Measurements from ENCODE around the gene COL4A6. TPM values are rescaled to one million over a fixed set of nuclear protein-coding genes. Genes with fewer than 3 reads are reported as not detected.
A peak's percentile ranks its signal among the peaks of the same experiment; 100 is the strongest.
"Not testable (repeated sequence)": the region's sequence is repeated elsewhere in the genome, so short reads cannot be mapped to it uniquely, and the experiment has no call there.

COL4A6 gene
- total RNA-seq: 10 to 100 TPM; 11.5 to 39.4 TPM
- polyA plus RNA-seq (ENCODE audit: insufficient read length in 2 of 2): 10 to 100 TPM; 10.7 to 12.6 TPM
- long read RNA-seq, donor 1: 0 reads
- long read RNA-seq, donor 2: 0 reads
- long read RNA-seq, donor 3, partial matches to known transcripts: 0 of 1 reads
- long read RNA-seq, donor 3, other reads (novel, unspliced or antisense): 0 of 1 reads
- long read RNA-seq, donor 4, partial matches to known transcripts: 0 of 1 reads
- long read RNA-seq, donor 4, other reads (novel, unspliced or antisense): 0 of 1 reads

GRCh38 chrX:108438110-108438623 is at the start of gene COL4A6:
COL4A6 (minus strand) TSS chrX:108438422; CDS start chrX:108438196, 226 bp downstream.
- 23% methylated on average over 15 of the region's 16 CpGs for WGBS (ENCODE audit: insufficient coverage)
- peak in 2 of 6 donors; percentile 7 to 49 for DNase-seq (ENCODE audit: low read depth in 4 of 6, low spot score in 6 of 6)
- Histone ChIP-seq H3K4me3 (ENCODE audit: low read depth, low read length) (peak within 1 kb of the TSS; percentile 66), H3K4me1 (ENCODE audit: control insufficient read depth, insufficient read depth, low read length) (no peaks in the 10 kb centered on the region), H3K9me3 (ENCODE audit: control insufficient read depth, insufficient read depth, low read length) (no peaks in the 10 kb centered on the region), H3K27me3 (ENCODE audit: control insufficient read depth, insufficient read depth, low read length) (peaks cover 29% of the 10 kb centered on the region), H3K36me3 (ENCODE audit: control insufficient read depth, insufficient read depth, low read length) (no peaks in the 10 kb centered on the region), H3K27ac (ENCODE audit: low read depth, low read length) (peak within 1 kb of the TSS; percentile 82)

GRCh38 chrX:108485960-108486359 is 47.7 kb upstream of the COL4A6 start:
- Histone ChIP-seq H3K27ac (ENCODE audit: low read depth, low read length) (no peak overlapping the region), H3K9me3 (ENCODE audit: control insufficient read depth, insufficient read depth, low read length) (peaks cover 2% of the 10 kb centered on the region), H3K27me3 (ENCODE audit: control insufficient read depth, insufficient read depth, low read length) (no peaks in the 10 kb centered on the region), H3K4me3 (ENCODE audit: low read depth, low read length) (no peak overlapping the region), H3K4me1 (ENCODE audit: control insufficient read depth, insufficient read depth, low read length) (no peaks in the 10 kb centered on the region), H3K36me3 (ENCODE audit: control insufficient read depth, insufficient read depth, low read length) (no peaks in the 10 kb centered on the region)
- WGBS (ENCODE audit: insufficient coverage): no CpG with 5 or more reads among the region's 2 CpGs
- DNase-seq (ENCODE audit: low read depth in 4 of 6, low spot score in 6 of 6): no peak

- Histone ChIP-seq H3K27ac (ENCODE audit: low read depth, low read length) (no peak overlapping the region), H3K36me3 (ENCODE audit: control insufficient read depth, insufficient read depth, low read length) (no peaks in the 10 kb centered on the region), H3K27me3 (ENCODE audit: control insufficient read depth, insufficient read depth, low read length) (no peaks in the 10 kb centered on the region), H3K4me3 (ENCODE audit: low read depth, low read length) (no peak overlapping the region), H3K4me1 (ENCODE audit: control insufficient read depth, insufficient read depth, low read length) (no peaks in the 10 kb centered on the region), H3K9me3 (ENCODE audit: control insufficient read depth, insufficient read depth, low read length) (peaks cover 2% of the 10 kb centered on the region)
- WGBS (ENCODE audit: insufficient coverage): 76% methylated on average over 3 of the region's 3 CpGs
- no peak for DNase-seq (ENCODE audit: low read depth in 4 of 6, low spot score in 6 of 6)
Observed at GRCh38 chrX:108484251-108484650, 46.0 kb upstream of the COL4A6 start.

- not testable (repeated sequence) for DNase-seq (ENCODE audit: low read depth in 4 of 6, low spot score in 6 of 6); H3K36me3 ChIP-seq (ENCODE audit: control insufficient read depth, insufficient read depth, low read length); H3K4me3 ChIP-seq (ENCODE audit: low read depth, low read length); H3K9me3 ChIP-seq (ENCODE audit: control insufficient read depth, insufficient read depth, low read length); H3K27ac ChIP-seq (ENCODE audit: low read depth, low read length); H3K27me3 ChIP-seq (ENCODE audit: control insufficient read depth, insufficient read depth, low read length); H3K4me1 ChIP-seq (ENCODE audit: control insufficient read depth, insufficient read depth, low read length)
- 83% methylated on average over 4 of the region's 6 CpGs for WGBS (ENCODE audit: insufficient coverage)
Observed at GRCh38 chrX:108481528-108481927, 43.3 kb upstream of the COL4A6 start.

GRCh38 chrX:108473979-108474378 is 35.8 kb upstream of the COL4A6 start:
- Histone ChIP-seq H3K4me3 (ENCODE audit: low read depth, low read length) (no peak overlapping the region), H3K9me3 (ENCODE audit: control insufficient read depth, insufficient read depth, low read length) (no peaks in the 10 kb centered on the region), H3K27me3 (ENCODE audit: control insufficient read depth, insufficient read depth, low read length) (no peaks in the 10 kb centered on the region), H3K4me1 (ENCODE audit: control insufficient read depth, insufficient read depth, low read length) (no peaks in the 10 kb centered on the region), H3K27ac (ENCODE audit: low read depth, low read length) (no peak overlapping the region), H3K36me3 (ENCODE audit: control insufficient read depth, insufficient read depth, low read length) (no peaks in the 10 kb centered on the region)
- DNase-seq (ENCODE audit: low read depth in 4 of 6, low spot score in 6 of 6): no peak

- WGBS (ENCODE audit: insufficient coverage): no CpG with 5 or more reads among the region's 1 CpG
- Histone ChIP-seq H3K4me3 (ENCODE audit: low read depth, low read length) (no peak overlapping the region), H3K36me3 (ENCODE audit: control insufficient read depth, insufficient read depth, low read length) (no peaks in the 10 kb centered on the region), H3K27ac (ENCODE audit: low read depth, low read length) (no peak overlapping the region), H3K4me1 (ENCODE audit: control insufficient read depth, insufficient read depth, low read length) (no peaks in the 10 kb centered on the region), H3K27me3 (ENCODE audit: control insufficient read depth, insufficient read depth, low read length) (peaks cover 4% of the 10 kb centered on the region), H3K9me3 (ENCODE audit: control insufficient read depth, insufficient read depth, low read length) (no peaks in the 10 kb centered on the region)
- no peak for DNase-seq (ENCODE audit: low read depth in 4 of 6, low spot score in 6 of 6)
Observed at GRCh38 chrX:108468486-108468885, 30.3 kb upstream of the COL4A6 start.

- DNase-seq (ENCODE audit: low read depth in 4 of 6, low spot score in 6 of 6): no peak
- H3K36me3 ChIP-seq (ENCODE audit: control insufficient read depth, insufficient read depth, low read length): no peaks in the 10 kb centered on the region
- 38% methylated on average over 2 of the region's 3 CpGs for WGBS (ENCODE audit: insufficient coverage)
Observed at GRCh38 chrX:108464604-108465003, 26.4 kb upstream of the COL4A6 start.

GRCh38 chrX:108456971-108457477 is 18.8 kb upstream of the COL4A6 start:
- H3K27me3 ChIP-seq (ENCODE audit: control insufficient read depth, insufficient read depth, low read length): peaks cover 4% of the 10 kb centered on the region
- H3K36me3 ChIP-seq (ENCODE audit: control insufficient read depth, insufficient read depth, low read length): no peaks in the 10 kb centered on the region

More at GRCh38 chrX:108464604-108465003, 26.4 kb upstream of the COL4A6 start:
- H3K27ac ChIP-seq (ENCODE audit: low read depth, low read length): no peak overlapping the region
- H3K27me3 ChIP-seq (ENCODE audit: control insufficient read depth, insufficient read depth, low read length): peaks cover 4% of the 10 kb centered on the region
- H3K9me3 ChIP-seq (ENCODE audit: control insufficient read depth, insufficient read depth, low read length): no peaks in the 10 kb centered on the region
- no peaks in the 10 kb centered on the region for H3K4me1 ChIP-seq (ENCODE audit: control insufficient read depth, insufficient read depth, low read length)
- H3K4me3 ChIP-seq (ENCODE audit: low read depth, low read length): no peak overlapping the region

GRCh38 chrX:108453841-108454240 is 15.6 kb upstream of the COL4A6 start:
- Histone ChIP-seq H3K27me3 (ENCODE audit: control insufficient read depth, insufficient read depth, low read length) (peaks cover 4% of the 10 kb centered on the region), H3K27ac (ENCODE audit: low read depth, low read length) (no peak overlapping the region), H3K36me3 (ENCODE audit: control insufficient read depth, insufficient read depth, low read length) (no peaks in the 10 kb centered on the region), H3K9me3 (ENCODE audit: control insufficient read depth, insufficient read depth, low read length) (peaks cover 2% of the 10 kb centered on the region), H3K4me1 (ENCODE audit: control insufficient read depth, insufficient read depth, low read length) (no peaks in the 10 kb centered on the region), H3K4me3 (ENCODE audit: low read depth, low read length) (no peak overlapping the region)
- WGBS (ENCODE audit: insufficient coverage): 100% methylated on average over 1 of the region's 3 CpGs
- DNase-seq (ENCODE audit: low read depth in 4 of 6, low spot score in 6 of 6): no peak

More at GRCh38 chrX:108456971-108457477, 18.8 kb upstream of the COL4A6 start:
- DNase-seq (ENCODE audit: low read depth in 4 of 6, low spot score in 6 of 6): no peak
- Histone ChIP-seq H3K9me3 (ENCODE audit: control insufficient read depth, insufficient read depth, low read length) (peaks cover 2% of the 10 kb centered on the region), H3K4me1 (ENCODE audit: control insufficient read depth, insufficient read depth, low read length) (no peaks in the 10 kb centered on the region), H3K4me3 (ENCODE audit: low read depth, low read length) (no peak overlapping the region), H3K27ac (ENCODE audit: low read depth, low read length) (no peak overlapping the region)
- 60% methylated on average over 1 of the region's 4 CpGs for WGBS (ENCODE audit: insufficient coverage)

- Histone ChIP-seq H3K4me3 (ENCODE audit: low read depth, low read length) (no peak overlapping the region), H3K27ac (ENCODE audit: low read depth, low read length) (no peak overlapping the region), H3K9me3 (ENCODE audit: control insufficient read depth, insufficient read depth, low read length) (no peaks in the 10 kb centered on the region), H3K27me3 (ENCODE audit: control insufficient read depth, insufficient read depth, low read length) (no peaks in the 10 kb centered on the region), H3K36me3 (ENCODE audit: control insufficient read depth, insufficient read depth, low read length) (no peaks in the 10 kb centered on the region), H3K4me1 (ENCODE audit: control insufficient read depth, insufficient read depth, low read length) (no peaks in the 10 kb centered on the region)
- WGBS (ENCODE audit: insufficient coverage): 50% methylated on average over 1 of the region's 2 CpGs
- peak in 1 of 6 donors; percentile 8 for DNase-seq (ENCODE audit: low read depth in 4 of 6, low spot score in 6 of 6)
Observed at GRCh38 chrX:108447303-108447702, 9.1 kb upstream of the COL4A6 start.

Measured in spinal cord (tissue), 10 donors.